Smooth muscle cell (in vitro differentiated cells): ENCODE data around the gene DQX1. TPM values are rescaled to one million over a fixed set of nuclear protein-coding genes. Genes with fewer than 3 reads are reported as not detected.

Source experiments
- DNase-seq: peaks from one replicate; lab custom pipeline; 2025; ENCODE audit not compliant: unreplicated experiment; lab: John Stamatoyannopoulos, UW
- H2AFZ ChIP-seq: fragments of 200-600 bp; sonication (generic); 2 replicates; pipeline ENCODE4 v1.6.0; 2016; ENCODE audit warnings: antibody characterized with exemption, low read depth, mild to moderate bottlenecking
- H3F3A ChIP-seq: fragments of 200-600 bp; sonication (generic); 2 replicates; pipeline ENCODE4 v1.6.0; 2017; ENCODE audit warnings: antibody characterized with exemption, low read depth
- H3K27ac ChIP-seq: fragments of 200-600 bp; sonication (generic); 2 replicates; pipeline ENCODE4 v1.5.1; 2016; ENCODE audit warnings: low read depth, mild to moderate bottlenecking
- H3K27me3 ChIP-seq: fragments of 200-600 bp; sonication (generic); 2 replicates; pipeline ENCODE4 v1.6.1; 2016; ENCODE audit warnings: low read depth, mild to moderate bottlenecking
- H3K36me3 ChIP-seq: fragments of 200-600 bp; sonication (generic); 2 replicates; pipeline ENCODE4 v1.5.1; 2016; ENCODE audit warnings: low read depth
- H3K4me1 ChIP-seq: fragments of 200-600 bp; sonication (generic); 2 replicates; pipeline ENCODE4 v1.5.1; 2016; ENCODE audit warnings: low read depth
- H3K4me2 ChIP-seq: fragments of 200-600 bp; sonication (generic); 2 replicates; pipeline ENCODE4 v1.6.0; 2016; ENCODE audit warnings: mild to moderate bottlenecking
- H3K4me3 ChIP-seq: fragments of 200-600 bp; sonication (generic); 2 replicates; pipeline ENCODE4 v1.5.1; 2016; ENCODE audit warnings: mild to moderate bottlenecking
- H3K79me2 ChIP-seq: fragments of 200-600 bp; sonication (generic); 2 replicates; pipeline ENCODE4 v1.6.0; 2016; ENCODE audit warnings: low read depth, mild to moderate bottlenecking
- H3K9ac ChIP-seq: fragments of 200-600 bp; sonication (generic); 2 replicates; pipeline ENCODE4 v1.6.0; 2016; ENCODE audit warnings: low read depth
- H3K9me3 ChIP-seq: fragments of 200-600 bp; sonication (generic); replicated peaks from 2 replicates; pipeline ENCODE4 v1.5.1; 2016; ENCODE audit warnings: low read depth
- H4K20me1 ChIP-seq: fragments of 200-600 bp; sonication (generic); 2 replicates; pipeline ENCODE4 v1.6.0; 2016; ENCODE audit warnings: low read depth
- CTCF ChIP-seq: fragments of 200-600 bp; sonication (generic); IDR thresholded peaks from 2 replicates; pipeline ENCODE4 v1.5.1; 2017; ENCODE audit warnings: borderline replicate concordance, mild to moderate bottlenecking, antibody characterized with exemption; ENCODE audit not compliant: insufficient read depth, poor library complexity, severe bottlenecking
- WGBS: methylation state at CpG from one replicate; pipeline ENCODE4 v1.1.7; 2016; ENCODE audit warnings: low lambda C conversion rate; 5-methylcytosine and 5-hydroxymethylcytosine counted together
- polyA plus RNA-seq: library from polyadenylated mRNA; unstranded; fragments of >200 nt; fragmentation: Nextera tagmentation; extraction: Ambion mirVana; gene quantifications from 2 replicates; pipeline ENCODE4 v1.2.1, GENCODE V29; 2016
- total RNA-seq: library from RNA; depleted of rRNA; stranded (reverse); fragments of >200 nt; gene quantifications from 2 replicates; pipeline ENCODE4 v1.2.3, GENCODE V29; 2014

The DQX1 gene
- total and polyA plus RNA-seq, 2 experiments from 2014 or later: 0.27 TPM; not detected in 1

GRCh38 chr2:74522516-74522915 is 3.5 kb downstream of the DQX1 start:
- no peaks in the 10 kb centered on the region for H3K9me3 ChIP-seq
- H3K27ac ChIP-seq: no peak overlapping the region
- no peak overlapping the region for H2AFZ ChIP-seq
- no peaks in the 10 kb centered on the region for H3K36me3 ChIP-seq
- peaks cover 3% of the 10 kb centered on the region for H4K20me1 ChIP-seq
- peaks cover 49% of the 10 kb centered on the region for H3K27me3 ChIP-seq
- no peak overlapping the region for H3K4me2 ChIP-seq
- no peaks in the 10 kb centered on the region for H3F3A ChIP-seq
- 89% methylated on average over 3 of the region's 3 CpGs for WGBS
- DNase-seq: no peak
- H3K9ac ChIP-seq: no peak overlapping the region
- no peaks in the 10 kb centered on the region for H3K79me2 ChIP-seq
- no peak for TF ChIP-seq CTCF
- H3K4me1 ChIP-seq: no peaks in the 10 kb centered on the region
- no peak overlapping the region for H3K4me3 ChIP-seq

DNA sequence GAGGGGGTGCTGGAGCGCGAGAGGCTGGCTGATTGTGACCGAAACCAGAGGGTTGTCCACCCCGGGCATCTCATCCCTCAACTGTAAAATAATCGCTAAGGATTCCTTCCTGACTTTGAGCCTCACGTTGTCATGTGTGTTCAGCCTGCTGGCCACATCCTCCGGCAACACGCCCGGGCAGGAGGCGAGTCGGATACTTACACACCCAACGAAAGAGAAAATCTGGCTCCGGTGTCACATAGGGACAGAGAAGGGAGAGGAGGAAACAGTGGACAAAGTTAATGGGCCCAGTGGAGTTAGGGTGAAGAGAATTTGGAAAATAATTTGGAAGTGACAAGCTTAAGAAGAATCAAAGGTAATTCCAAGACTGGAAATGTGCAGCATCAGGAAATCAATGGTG is 9.4 kb downstream of the DQX1 start:
- DNase-seq: no peak
- Histone ChIP-seq H3K79me2 (no peaks in the 10 kb centered on the region), H4K20me1 (no peaks in the 10 kb centered on the region), H3K4me1 (peaks cover 17% of the 10 kb centered on the region), H3K9me3 (no peaks in the 10 kb centered on the region), H3K27ac (no peak overlapping the region), H3F3A (no peaks in the 10 kb centered on the region), H3K36me3 (no peaks in the 10 kb centered on the region), H3K27me3 (peaks cover 100% of the 10 kb centered on the region), H3K4me2 (peak overlapping the region; percentile 84), H3K4me3 (no peak overlapping the region), H2AFZ (no peak overlapping the region), H3K9ac (no peak overlapping the region)
- no peak for TF ChIP-seq CTCF
- WGBS: 83% methylated on average over 13 of the region's 13 CpGs

DNA sequence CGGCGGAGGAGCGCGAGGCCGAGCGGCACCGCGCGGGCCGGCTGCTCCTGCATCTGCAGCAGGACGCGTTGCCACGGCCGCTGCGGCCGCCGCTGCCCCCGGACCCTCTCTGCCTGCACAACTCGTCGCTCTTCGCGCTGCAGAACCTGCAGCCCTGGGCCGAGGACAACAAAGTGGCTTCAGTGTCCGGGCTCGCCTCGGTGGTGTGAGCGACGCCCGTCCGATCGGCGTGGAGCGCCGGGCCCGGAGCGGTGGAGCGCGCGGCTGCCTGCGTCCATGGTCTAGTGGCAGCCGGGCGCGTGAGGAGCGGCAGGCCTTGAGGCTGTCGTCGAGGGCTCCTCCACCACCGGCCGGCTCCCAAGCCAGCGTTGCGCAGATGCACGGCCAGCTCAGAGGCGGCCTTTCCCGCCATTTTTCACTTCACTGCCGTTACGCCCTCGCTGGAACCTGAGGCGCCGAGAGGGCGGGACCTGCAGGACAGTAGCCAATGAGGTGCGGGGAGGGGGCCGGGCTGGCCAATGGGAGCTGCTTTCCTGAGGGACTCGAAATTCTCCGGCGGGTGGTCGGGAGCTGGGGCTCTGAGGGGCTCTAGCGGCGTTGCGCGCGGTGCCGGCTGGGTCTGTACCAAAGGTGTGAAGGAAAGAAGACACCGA is 9.9 kb downstream of the DQX1 start:
- H3K4me1 ChIP-seq: peaks cover 17% of the 10 kb centered on the region
- H4K20me1 ChIP-seq: no peaks in the 10 kb centered on the region
- no peaks in the 10 kb centered on the region for H3K79me2 ChIP-seq
- 10% methylated on average over 65 of the region's 72 CpGs for WGBS
- DNase-seq: no peak
- no peak overlapping the region for H2AFZ ChIP-seq
- H3K9me3 ChIP-seq: no peaks in the 10 kb centered on the region
- peak overlapping the region; percentile 84 for H3K4me2 ChIP-seq
- H3K9ac ChIP-seq: no peak overlapping the region
- H3K4me3 ChIP-seq: peak overlapping the region; percentile 26
- no peaks in the 10 kb centered on the region for H3F3A ChIP-seq
- H3K27me3 ChIP-seq: peaks cover 100% of the 10 kb centered on the region
- no peak for TF ChIP-seq CTCF
- no peak overlapping the region for H3K27ac ChIP-seq
- no peaks in the 10 kb centered on the region for H3K36me3 ChIP-seq
